ENCODE results near the gene MXRA8.

Gene MXRA8

DNA sequence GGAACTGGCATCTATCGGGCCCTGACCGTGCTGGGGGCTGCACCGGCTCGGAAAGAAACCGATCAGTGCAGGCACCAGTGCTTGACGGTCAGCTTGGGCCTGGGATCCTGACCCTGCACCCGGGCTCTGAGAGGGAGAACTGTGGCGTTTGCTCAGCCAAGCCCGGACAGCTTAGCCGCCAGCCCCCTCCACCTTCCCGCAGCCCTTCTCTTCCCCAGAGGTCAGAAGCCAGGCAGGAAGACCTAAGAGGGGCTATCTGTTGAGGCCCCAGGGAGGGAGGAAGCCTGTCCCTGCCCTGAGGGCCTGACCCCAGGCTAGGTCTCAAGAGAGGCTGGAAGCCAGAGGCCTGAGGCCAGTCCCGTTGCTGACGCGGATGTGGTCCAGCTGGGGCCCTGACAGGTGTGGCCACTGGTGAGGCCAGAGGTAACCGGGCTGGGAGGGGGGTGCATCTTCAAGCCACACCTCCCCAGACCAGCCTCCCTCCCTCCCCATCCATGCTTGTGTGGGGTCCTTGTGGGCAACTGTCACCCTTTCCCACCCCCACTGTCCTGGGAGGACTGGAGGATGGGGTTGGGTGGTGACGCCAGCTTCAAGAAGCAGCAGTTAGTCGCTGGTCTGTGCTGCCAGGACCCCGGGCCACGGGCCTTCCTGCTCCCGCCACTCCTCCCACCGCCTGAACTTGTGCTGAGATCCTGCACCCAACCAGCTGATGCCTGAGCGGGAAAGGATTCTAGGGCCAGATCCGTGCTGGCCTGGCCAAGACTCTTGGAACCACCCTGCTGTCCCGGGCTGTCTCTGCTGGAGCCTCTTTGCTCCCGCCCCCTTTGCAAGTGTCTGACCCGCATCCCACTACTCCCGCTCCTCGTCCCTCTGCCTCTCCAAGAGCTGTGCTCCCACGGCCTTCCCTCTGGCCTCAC lies 6.6 kb downstream of the MXRA8 start:
- no peak for DNase-seq (ENCODE audit: low read depth)
- H3K4me3 ChIP-seq (ENCODE audit: low read length) = no peak overlapping the region

GRCh38 chr1:1349256-1350012 lies 8.9 kb downstream of the MXRA8 start, which contains the start of gene DVL1:
DVL1 (minus strand) TSS chr1:1349418; CDS start chr1:1349065, 353 bp downstream.
- DNase-seq (ENCODE audit: low read depth) = no peak
- H3K4me3 ChIP-seq (ENCODE audit: low read length) = peak within 1 kb of the TSS; percentile 71
- peak; percentile 48 for TF ChIP-seq CTCF (conservative IDR thresholded peaks at IDR 0.05; ENCODE audit: low read depth, low read length)

More for the DNA sequence above, 6.6 kb downstream of the MXRA8 start:
- no peak for TF ChIP-seq CTCF (conservative IDR thresholded peaks at IDR 0.05; ENCODE audit: low read depth, low read length)

DNA sequence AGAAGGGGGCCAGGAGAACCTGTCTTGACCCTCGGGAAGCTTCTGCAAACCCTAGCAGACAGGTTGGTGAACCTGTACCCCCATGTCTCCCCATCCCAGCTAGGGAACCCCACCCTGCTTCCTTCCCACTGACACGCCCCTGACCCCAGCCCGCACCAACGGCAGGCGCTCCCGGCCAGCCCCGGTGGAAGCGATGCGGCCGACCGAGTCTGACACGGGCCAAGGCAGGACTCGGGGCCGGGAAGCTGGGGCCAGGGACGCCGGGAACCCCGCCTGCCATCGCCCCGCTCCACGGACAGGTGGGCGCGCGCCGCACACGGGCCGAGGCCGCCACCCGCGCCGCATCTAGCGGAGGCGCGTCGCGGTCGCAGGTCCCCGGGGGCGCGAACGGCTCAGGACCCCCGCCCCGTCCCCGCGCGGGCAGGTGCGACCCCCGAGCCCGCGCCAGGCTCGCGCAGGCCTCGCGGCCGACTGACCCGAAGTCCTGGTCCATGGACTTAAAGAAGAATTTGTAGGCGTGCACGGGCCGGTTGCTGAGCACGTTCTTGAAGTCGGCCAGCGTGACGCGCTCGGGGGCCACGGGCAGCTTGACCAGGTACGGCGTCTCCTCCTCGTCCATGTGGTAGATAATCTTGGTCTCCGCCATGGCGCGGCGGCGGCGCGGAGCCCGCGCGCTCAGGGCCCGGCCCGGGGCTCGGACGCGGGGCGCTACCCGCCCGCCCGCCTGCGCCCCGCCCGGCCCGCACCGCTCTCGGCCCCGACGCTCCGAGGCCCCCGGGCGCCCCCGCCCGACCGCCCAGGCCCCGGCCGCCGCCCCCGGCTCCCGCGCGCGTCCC lies 9.7 kb downstream of the MXRA8 start:
- TF ChIP-seq CTCF (conservative IDR thresholded peaks at IDR 0.05; ENCODE audit: low read depth, low read length) = no peak
- peak overlapping the region; percentile 71 for H3K4me3 ChIP-seq (ENCODE audit: low read length)
- no peak for DNase-seq (ENCODE audit: low read depth)

DNA sequence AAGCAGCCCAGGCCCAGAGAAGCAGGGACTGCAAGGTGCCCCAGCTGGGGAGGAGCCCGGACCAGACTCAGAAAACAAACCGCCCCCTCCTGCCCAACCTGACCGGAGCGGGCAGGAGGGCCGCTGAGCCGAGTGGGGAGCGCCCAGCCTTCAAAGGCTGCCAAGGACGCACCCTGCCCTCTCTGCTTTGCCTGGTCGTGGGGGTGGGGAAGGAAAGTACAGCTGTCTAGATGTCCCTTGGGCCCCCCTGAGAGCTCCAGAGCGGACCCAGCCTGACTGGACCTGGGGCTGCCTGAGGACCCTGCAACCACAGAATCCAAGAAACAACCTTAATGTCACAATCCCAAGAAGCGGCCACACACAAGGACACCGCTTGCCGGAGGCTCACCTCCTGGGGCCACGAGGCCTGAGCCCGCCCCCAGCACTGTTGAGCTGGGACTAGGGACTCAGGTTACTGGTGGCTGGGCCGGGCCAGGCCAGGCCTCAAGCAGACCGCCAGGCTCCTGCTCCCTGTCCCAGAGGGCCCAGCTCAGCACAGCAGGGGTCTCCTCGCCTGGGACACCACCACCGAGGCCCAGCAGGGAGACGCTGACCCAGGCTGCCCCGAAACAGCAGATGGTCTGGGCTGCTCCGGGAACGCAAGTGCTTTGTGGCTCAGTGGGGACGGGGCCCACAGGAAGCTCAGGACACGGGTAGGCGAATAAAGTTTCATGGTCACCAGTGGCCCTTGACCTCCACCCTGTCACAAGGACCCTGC lies 10.5 kb downstream of the MXRA8 start:
- DNase-seq (ENCODE audit: low read depth) = no peak
- peak overlapping the region; percentile 71 for H3K4me3 ChIP-seq (ENCODE audit: low read length)
- TF ChIP-seq CTCF (conservative IDR thresholded peaks at IDR 0.05; ENCODE audit: low read depth, low read length) = no peak

DNA sequence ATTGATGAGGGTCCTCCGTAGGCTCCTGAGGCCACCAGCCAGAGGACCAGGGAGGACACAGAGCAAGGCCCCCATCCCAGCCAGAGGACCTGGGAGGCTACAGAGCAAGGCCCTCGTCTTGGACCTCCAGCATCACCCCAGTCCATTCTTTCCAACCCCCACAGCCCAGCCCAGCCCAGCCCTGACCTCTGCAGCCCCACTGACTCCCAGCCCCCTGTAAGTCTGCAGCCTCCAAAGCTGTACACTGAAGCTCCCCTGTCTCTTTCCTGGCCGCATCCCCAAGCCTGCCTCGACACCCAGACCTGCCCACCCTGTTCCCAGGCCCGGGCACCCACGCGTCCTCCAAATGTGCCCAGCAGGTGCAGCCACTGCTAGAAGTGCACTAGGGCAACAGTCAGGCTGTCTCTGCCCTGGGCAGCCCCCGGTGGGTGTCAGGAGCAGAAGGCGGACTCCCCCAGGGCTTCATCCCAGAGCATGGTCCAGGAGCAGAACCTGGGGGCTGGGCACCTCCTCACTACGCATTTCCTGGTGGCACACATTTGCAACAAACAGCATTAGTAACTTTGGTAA lies 11.2 kb downstream of the MXRA8 start:
- DNase-seq (ENCODE audit: low read depth) = no peak
- TF ChIP-seq CTCF (conservative IDR thresholded peaks at IDR 0.05; ENCODE audit: low read depth, low read length) = no peak
- H3K4me3 ChIP-seq (ENCODE audit: low read length) = peak overlapping the region; percentile 71

DNA sequence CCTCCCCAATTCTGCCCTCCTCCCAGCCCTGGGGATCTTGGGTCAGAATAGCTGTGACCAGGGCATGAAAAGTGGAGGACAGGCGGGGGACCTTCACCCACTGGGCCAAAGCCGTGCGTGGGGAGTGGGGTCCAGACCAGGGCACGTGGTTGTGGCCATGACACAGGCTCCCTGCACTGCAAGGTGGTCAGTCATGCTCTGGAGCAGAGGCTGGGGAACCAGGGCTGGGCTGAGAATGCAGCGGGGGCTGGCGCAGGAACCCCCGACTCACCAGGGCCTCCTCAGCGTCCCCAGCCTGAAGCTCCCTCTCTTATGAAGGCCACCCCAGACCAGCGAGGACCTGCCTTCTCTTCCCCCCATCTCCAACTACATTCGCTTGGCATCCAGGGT lies 11.9 kb downstream of the MXRA8 start:
- no peak for TF ChIP-seq CTCF (conservative IDR thresholded peaks at IDR 0.05; ENCODE audit: low read depth, low read length)
- DNase-seq (ENCODE audit: low read depth) = no peak
- no peak overlapping the region for H3K4me3 ChIP-seq (ENCODE audit: low read length)

Measured in retinal pigment epithelial cell (primary cell).